Measurements from ENCODE around the gene RALGPS1.

The RALGPS1 gene

GRCh38 chr9:126925876-126926275 lies 11.3 kb downstream of the RALGPS1 start:
- no peak overlapping the region for H3K4me3 ChIP-seq (ENCODE audit: low read depth, low read length)
- no peak for TF ChIP-seq CTCF (IDR thresholded peaks at IDR 0.05; ENCODE audit: borderline replicate concordance, insufficient read depth, low read depth, low read length)

DNA sequence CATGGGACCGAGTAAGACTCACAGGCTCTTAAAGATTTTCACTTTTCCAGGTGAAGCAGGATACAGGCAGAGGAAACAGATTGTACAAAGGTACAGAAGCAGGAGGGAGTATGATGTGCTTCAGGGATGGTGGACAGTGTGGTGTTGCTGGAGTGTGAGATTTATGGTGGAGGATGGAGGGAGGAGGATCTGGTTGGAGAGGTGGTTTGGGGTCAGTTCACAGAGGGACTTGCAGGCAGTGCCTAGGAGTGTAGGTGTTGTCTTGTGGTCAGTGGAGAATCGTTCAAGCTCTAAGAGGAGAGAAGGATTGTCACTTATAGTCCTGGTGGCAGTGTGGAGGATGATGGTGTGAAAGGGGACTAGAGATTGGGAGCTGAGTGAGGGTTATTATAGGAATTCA lies 11.8 kb downstream of the RALGPS1 start:
- no peak overlapping the region for H3K4me3 ChIP-seq (ENCODE audit: low read depth, low read length)
- TF ChIP-seq CTCF (IDR thresholded peaks at IDR 0.05; ENCODE audit: borderline replicate concordance, insufficient read depth, low read depth, low read length): no peak

- no peak overlapping the region for H3K4me3 ChIP-seq (ENCODE audit: low read depth, low read length)
- TF ChIP-seq CTCF (IDR thresholded peaks at IDR 0.05; ENCODE audit: borderline replicate concordance, insufficient read depth, low read depth, low read length): no peak
Measured at GRCh38 chr9:126927419-126927818, 12.8 kb downstream of the RALGPS1 start.

DNA sequence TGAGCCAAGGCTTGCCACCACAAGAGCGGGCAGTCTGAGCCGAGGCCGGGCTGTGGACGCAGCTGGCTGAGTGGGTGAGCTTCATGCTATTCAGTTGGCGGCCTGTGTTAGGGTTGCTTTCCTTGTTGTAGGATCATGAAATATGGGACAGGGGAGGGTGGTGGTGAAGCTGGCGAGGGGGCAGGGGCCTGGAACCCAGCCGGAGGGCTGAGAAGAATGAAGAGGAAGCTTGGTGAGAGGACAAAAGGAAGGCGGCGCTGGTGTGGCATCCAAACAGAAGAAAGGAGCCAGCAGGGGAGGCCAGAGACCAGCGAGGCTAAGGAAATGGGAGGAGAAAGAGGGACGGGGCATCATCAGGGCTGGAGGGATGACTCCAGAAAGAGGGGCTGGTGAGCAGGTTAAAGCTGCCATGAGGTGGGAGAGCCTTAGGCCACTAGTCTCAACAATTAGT lies 18.3 kb downstream of the RALGPS1 start:
- TF ChIP-seq CTCF (IDR thresholded peaks at IDR 0.05; ENCODE audit: borderline replicate concordance, insufficient read depth, low read depth, low read length): no peak
- H3K4me3 ChIP-seq (ENCODE audit: low read depth, low read length): no peak overlapping the region

GRCh38 chr9:126933334-126933980 lies 18.9 kb downstream of the RALGPS1 start:
- no peak for TF ChIP-seq CTCF (IDR thresholded peaks at IDR 0.05; ENCODE audit: borderline replicate concordance, insufficient read depth, low read depth, low read length)
- no peak overlapping the region for H3K4me3 ChIP-seq (ENCODE audit: low read depth, low read length)

DNA sequence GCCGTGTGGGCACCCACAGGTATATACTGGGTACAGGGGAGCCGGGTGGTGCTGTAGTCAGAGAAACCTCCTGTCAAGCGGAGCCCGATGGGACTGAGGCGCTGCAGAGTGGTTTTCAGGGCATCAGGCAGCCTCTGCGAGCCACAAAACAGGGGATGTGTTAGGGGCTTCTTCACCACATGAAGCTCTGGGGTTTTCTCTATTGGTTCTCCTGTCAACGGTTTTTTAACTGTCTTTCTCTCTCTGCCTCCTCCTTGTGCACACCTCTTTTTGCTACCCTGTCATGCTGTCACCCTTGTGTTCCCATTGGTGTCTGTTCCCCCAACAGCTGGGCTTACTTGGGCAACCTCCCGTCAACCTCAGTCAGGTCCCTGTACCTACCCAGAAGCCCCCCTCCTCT lies 19.9 kb downstream of the RALGPS1 start:
- no peak for TF ChIP-seq CTCF (IDR thresholded peaks at IDR 0.05; ENCODE audit: borderline replicate concordance, insufficient read depth, low read depth, low read length)
- H3K4me3 ChIP-seq (ENCODE audit: low read depth, low read length): no peak overlapping the region

- no peak for TF ChIP-seq CTCF (IDR thresholded peaks at IDR 0.05; ENCODE audit: borderline replicate concordance, insufficient read depth, low read depth, low read length)
- no peak overlapping the region for H3K4me3 ChIP-seq (ENCODE audit: low read depth, low read length)
Measured at GRCh38 chr9:126935630-126936029, 21.0 kb downstream of the RALGPS1 start.

Measured in GM12875 (cell line).